Activated naive CD4-positive, alpha-beta T cell treated with anti-CD3 and anti-CD28 coated beads, Interleukin-2, amount 50 U/mL, for 72 hours (primary cell): ENCODE measurements around the gene FRYL. TPM values are rescaled to one million over a fixed set of nuclear protein-coding genes. Genes with fewer than 3 reads are reported as not detected.

ENCODE experiments used
- ATAC-seq, 2 donors: fragments of 150-1000 bp; cut with Tn5 transposase; 2 replicates each; pipeline ENCODE4 v1.10.0; 2021; ENCODE audit warnings: mild to moderate bottlenecking in 2 of 2, moderate library complexity in 2 of 2
- DNase-seq, 2 donors: peaks; one replicate each; pipeline ENCODE4 v3.0.0; 2021 to 2022; ENCODE audit warnings: low spot score in 2 of 2
- H3K27ac Mint-ChIP-seq, 2 donors: one replicate each; pipeline ENCODE4 v1.8.0; 2022; ENCODE audit warnings: mild to moderate bottlenecking in 2 of 2, mixed read lengths in 2 of 2
- H3K36me3 Mint-ChIP-seq, 2 donors: one replicate each; pipeline ENCODE4 v1.8.0; 2022; ENCODE audit warnings: mixed read lengths in 2 of 2
- H3K9me3 Mint-ChIP-seq, 2 donors: one replicate each; pipeline ENCODE4 v1.8.0; 2022; ENCODE audit warnings: mixed read lengths in 2 of 2
- total RNA-seq, 2 donors: library from RNA; stranded (reverse); gene quantifications; one replicate each; pipeline ENCODE4 v1.2.3, GENCODE V29; 2022

Gene FRYL
- total RNA-seq, 2 donors from 2014 or later, result 74.9 to 84.3 TPM

- no peak for DNase-seq
- H3K9me3 Mint-ChIP-seq, result no peaks in the 10 kb centered on the region
- peaks cover 6% of the 10 kb centered on the region in 2 donors for H3K36me3 Mint-ChIP-seq
- no peak overlapping the region for H3K27ac Mint-ChIP-seq
- ATAC-seq, result no peak
Measured at GRCh38 chr4:48543796-48544195, 236.3 kb downstream of the FRYL start.

GRCh38 chr4:48542888-48543287 lies 237.2 kb downstream of the FRYL start:
- Mint-ChIP-seq H3K27ac (peak overlapping the region in 1 of 2 donors; percentile 48), H3K9me3 (no peaks in the 10 kb centered on the region), H3K36me3 (peaks cover 6% of the 10 kb centered on the region in 2 donors)
- DNase-seq (no peak), ATAC-seq (no peak)

DNA sequence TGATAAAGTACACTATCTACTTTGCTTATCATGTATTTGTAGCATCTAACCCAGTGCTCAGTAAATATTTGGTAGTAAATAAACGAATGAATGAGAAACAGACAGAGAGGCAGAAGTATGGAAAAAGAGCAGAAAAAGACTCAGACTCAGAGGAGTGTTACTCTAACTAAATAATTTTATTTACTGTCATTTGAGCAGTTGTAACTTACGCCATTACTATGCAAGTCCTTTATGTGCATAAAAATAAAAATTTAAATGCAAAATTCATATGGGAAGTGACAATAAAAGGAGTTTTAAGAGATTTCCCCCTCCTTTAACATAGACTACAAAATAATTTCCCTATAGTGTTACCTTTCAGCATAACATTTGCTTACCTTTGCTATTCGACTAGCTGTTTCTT lies 240.5 kb downstream of the FRYL start:
- Mint-ChIP-seq H3K9me3 (no peaks in the 10 kb centered on the region), H3K27ac (no peak overlapping the region), H3K36me3 (peaks cover 6% of the 10 kb centered on the region in 2 donors)

GRCh38 chr4:48538358-48538757 lies 241.7 kb downstream of the FRYL start:
- no peak for DNase-seq
- Mint-ChIP-seq H3K27ac (no peak overlapping the region), H3K36me3 (peaks cover 6% of the 10 kb centered on the region in 2 donors), H3K9me3 (no peaks in the 10 kb centered on the region)
- no peak for ATAC-seq

More for the DNA sequence above, 240.5 kb downstream of the FRYL start:
- no peak for DNase-seq
- ATAC-seq, result no peak

DNA sequence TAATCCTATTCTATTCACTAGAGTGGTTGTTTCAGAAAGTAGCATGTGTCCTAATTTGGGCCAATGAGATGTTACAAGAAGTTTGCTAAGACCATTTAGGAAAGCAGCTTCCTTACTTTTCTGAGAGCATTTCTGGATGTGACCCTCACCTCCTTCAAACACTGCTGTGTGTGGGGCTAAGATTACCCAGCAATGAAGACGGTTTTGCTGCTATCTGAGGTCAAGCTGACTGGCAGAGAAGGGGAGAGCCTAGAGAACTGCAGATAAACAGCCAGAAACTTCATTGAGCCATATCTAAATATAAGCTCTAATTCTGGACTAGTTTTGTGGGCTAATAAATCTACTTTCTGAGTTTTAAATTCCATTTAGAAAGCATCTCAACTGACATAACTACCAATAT lies 253.7 kb downstream of the FRYL start:
- Mint-ChIP-seq H3K36me3 (peaks cover 9 to 22% of the 10 kb centered on the region in 2 donors), H3K9me3 (no peaks in the 10 kb centered on the region), H3K27ac (no peak overlapping the region)
- ATAC-seq (no peak), DNase-seq (no peak)

DNA sequence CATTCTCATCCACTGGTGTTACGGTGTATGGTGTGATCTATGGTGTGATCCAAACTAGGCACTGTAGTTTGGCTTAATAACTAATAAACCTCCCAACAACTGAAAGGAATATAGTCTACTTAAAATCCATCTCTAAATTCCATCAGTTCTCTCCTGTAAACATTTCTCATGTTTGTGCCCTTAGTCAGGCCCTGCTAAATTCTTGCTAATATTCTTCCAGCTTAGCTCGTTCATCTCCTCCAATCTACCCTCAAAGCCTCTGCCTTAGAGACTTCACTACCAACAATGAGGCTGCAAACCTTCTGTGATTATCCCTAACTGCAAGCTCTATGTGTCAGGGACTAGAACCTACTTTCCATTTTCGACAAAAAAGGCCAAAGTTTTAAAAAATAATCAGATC lies 261.9 kb downstream of the FRYL start:
- H3K9me3 Mint-ChIP-seq, result no peaks in the 10 kb centered on the region
- DNase-seq, result no peak
- ATAC-seq, result no peak
- H3K27ac Mint-ChIP-seq, result peak overlapping the region in 1 of 2 donors; percentile 52
- peaks cover 7 to 15% of the 10 kb centered on the region in 2 donors for H3K36me3 Mint-ChIP-seq

- H3K27ac Mint-ChIP-seq, result no peak overlapping the region
- ATAC-seq, result no peak
- DNase-seq, result no peak
- no peaks in the 10 kb centered on the region for H3K36me3 Mint-ChIP-seq
- H3K9me3 Mint-ChIP-seq, result no peaks in the 10 kb centered on the region
Measured at GRCh38 chr4:48509543-48509942, 270.5 kb downstream of the FRYL start.

DNA sequence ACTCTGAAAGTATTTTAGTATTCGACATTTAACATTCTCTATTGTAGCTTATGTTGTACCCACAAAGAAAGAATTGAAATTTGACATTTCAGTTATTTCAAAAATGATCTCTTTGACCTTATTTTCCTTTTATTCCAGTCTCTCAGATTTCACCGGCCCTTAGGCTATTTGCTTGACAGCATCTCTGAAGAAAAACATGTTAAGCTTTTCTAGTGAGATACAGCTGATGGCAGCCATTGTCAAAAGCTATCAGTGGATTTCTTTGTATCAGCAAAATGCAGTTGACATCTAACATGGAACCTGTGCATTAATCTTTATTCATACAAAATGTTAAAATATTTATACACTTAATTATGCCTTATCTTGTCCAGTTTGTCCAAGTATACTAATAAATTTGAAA lies 273.4 kb downstream of the FRYL start:
- ATAC-seq, result no peak
- no peak overlapping the region for H3K27ac Mint-ChIP-seq
- H3K9me3 Mint-ChIP-seq, result no peaks in the 10 kb centered on the region
- peaks cover 0 to 6% of the 10 kb centered on the region in 2 donors for H3K36me3 Mint-ChIP-seq
- DNase-seq, result no peak

DNA sequence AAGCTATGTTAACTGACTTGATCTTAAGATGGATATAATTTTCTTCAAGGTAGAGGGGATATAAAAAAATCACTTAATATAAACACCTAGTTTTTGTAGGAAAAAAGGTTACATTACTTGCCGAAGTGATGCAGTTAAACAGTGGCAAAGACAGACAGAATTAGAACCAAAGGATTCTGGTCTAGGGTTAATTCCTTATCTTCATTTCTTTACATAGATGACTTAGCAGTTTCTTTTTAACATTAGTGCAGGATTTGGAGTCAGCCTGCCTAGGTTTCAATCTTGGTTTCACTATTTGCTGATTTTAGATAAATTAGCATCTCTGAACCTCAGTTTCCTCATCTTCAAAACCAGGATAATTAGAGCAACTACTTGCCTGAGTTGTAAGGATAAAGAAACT lies 275.7 kb downstream of the FRYL start:
- DNase-seq, result no peak
- H3K9me3 Mint-ChIP-seq, result no peaks in the 10 kb centered on the region
- ATAC-seq, result no peak
- peaks cover 2 to 15% of the 10 kb centered on the region in 2 donors for H3K36me3 Mint-ChIP-seq
- H3K27ac Mint-ChIP-seq, result no peak overlapping the region

DNA sequence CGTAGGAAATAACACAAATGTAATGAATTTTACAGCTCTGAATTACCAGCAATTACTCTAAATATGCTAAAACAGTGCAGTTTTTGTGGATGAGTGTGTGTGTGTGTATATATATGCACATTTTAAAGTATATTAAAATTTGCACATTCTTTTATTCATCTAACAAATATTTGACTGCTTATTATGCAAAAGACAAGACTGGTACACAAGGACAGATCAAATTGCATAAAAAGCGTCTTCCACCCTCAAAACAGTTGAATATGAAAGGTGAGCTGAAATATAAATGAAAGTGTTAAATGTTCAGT lies 276.1 kb downstream of the FRYL start:
- H3K9me3 Mint-ChIP-seq, result no peaks in the 10 kb centered on the region
- ATAC-seq, result no peak

DNA sequence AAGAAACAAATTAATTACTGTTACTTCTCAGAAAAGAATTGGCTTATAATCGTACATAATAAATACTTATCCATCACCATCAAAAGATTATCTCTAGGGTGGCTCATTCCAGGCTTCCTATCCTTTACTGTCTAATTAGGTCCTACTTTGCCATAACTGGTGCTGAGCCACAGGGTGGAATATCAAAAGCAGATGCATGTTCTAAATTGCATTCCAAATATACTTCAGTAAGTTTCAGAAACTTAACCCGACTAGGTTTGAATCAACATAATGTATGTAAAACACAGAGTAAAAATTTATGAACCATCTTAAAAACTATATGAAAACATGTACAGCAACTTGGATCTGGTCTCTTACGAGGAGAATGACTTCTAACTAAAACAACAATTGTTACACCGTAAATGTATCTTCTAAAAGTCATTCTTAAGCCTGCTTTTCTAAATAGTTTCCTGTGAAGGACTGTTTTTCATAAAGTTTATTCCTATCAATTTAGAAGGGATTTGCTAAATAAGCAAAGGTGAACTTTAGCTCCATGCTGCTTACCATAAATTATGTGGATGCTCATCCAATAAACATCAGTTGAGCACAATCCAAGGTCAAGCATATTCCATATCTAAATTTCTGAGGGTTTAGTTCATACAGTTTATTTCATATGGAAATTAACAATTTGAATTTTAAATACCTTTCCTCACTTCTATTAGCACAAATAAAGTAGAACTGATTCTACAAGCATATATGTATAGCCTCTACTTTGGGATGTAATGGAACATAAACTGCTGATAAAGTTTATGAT lies 276.6 kb downstream of the FRYL start:
- ATAC-seq, result no peak
- Mint-ChIP-seq H3K36me3 (peaks cover 5 to 23% of the 10 kb centered on the region in 2 donors), H3K9me3 (no peaks in the 10 kb centered on the region), H3K27ac (no peak overlapping the region)
- no peak for DNase-seq

More for the DNA sequence above, 276.1 kb downstream of the FRYL start:
- peaks cover 5 to 19% of the 10 kb centered on the region in 2 donors for H3K36me3 Mint-ChIP-seq
- DNase-seq, result no peak
- no peak overlapping the region for H3K27ac Mint-ChIP-seq

GRCh38 chr4:48499551-48500066 lies 280.5 kb downstream of the FRYL start:
- Mint-ChIP-seq H3K36me3 (peaks cover 5 to 23% of the 10 kb centered on the region in 2 donors), H3K27ac (no peak overlapping the region), H3K9me3 (no peaks in the 10 kb centered on the region)
- ATAC-seq (peak; percentile 65 to 84), DNase-seq (no peak)

DNA sequence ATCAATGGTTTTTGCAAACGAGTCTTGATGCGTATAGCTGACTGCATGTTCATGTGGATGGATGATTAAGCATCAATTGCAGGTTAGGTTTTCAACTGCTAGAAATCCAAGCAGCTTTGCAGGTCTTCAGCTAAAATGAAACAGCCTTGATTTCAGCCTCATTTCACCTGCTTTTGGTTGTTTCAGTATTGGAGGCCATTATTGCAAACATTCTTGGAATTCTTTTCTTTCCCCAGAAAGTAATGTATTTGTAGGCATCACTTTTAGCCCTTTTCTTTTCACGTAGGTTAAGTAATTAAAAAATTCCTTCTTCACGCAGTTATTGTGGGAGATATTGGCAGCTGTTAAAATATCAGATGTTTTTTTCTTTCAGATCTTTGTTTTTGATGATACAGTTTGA lies 281.2 kb downstream of the FRYL start:
- Mint-ChIP-seq H3K27ac (no peak overlapping the region), H3K36me3 (peaks cover 5 to 23% of the 10 kb centered on the region in 2 donors), H3K9me3 (no peaks in the 10 kb centered on the region)
- ATAC-seq, result no peak
- no peak for DNase-seq

DNA sequence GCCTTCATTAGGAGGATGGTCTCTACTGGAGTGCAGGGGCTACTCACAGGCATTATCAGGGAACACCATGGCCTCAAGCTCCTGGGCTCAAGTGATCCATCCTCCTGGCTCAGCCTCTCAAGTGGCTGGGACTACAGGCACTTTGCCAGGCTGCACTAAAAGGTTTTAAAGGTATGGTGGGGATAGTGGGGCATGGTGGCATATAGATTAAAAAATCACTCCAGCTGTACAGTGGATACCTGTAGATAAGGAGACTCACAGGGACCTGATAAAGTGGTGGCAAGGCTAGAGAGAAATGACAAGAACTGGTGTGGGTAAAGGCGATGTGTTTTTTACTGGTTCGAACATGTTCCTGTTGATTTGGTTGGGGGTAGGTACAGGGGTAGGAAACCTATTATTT lies 284.1 kb downstream of the FRYL start:
- Mint-ChIP-seq H3K9me3 (no peaks in the 10 kb centered on the region), H3K27ac (peak overlapping the region in 1 of 2 donors; percentile 8), H3K36me3 (peaks cover 5 to 13% of the 10 kb centered on the region in 2 donors)
- ATAC-seq, result no peak
- DNase-seq, result no peak

DNA sequence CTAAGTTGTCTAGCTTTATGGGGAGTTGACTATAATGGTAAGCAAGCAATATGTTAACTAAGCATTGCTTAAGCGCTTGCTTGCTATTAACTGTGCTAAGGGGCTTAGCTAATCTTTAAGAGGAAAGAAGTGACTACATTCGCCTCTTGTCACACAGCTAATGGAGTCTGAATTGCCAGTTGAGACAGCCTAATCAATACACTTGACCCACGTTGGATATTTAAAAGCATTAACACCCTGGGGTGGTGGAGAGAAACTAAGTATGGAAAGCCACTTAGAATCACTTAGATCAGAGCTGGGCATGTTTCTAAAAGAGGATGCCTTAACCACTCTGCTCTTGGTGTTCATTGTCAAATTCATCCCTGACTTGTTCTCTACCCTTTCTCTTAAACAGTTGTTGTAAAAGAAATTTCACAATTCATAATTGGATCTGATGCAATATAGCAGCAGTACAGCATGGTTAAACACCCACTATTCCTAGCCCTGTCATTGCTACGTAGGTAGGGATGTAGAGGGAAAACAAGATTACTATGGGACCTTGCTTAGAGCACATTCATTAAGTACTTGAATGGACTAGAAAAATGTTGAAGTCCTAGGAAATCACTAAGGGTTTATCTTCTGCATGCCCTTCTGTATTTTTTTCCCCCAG lies 286.5 kb downstream of the FRYL start:
- DNase-seq (no peak), ATAC-seq (no peak)
- Mint-ChIP-seq H3K36me3 (no peaks in the 10 kb centered on the region), H3K27ac (no peak overlapping the region), H3K9me3 (no peaks in the 10 kb centered on the region)

GRCh38 chr4:48491514-48492176 lies 288.4 kb downstream of the FRYL start:
- ATAC-seq (no peak), DNase-seq (no peak)
- Mint-ChIP-seq H3K9me3 (no peaks in the 10 kb centered on the region), H3K36me3 (peaks cover 0 to 4% of the 10 kb centered on the region in 2 donors), H3K27ac (no peak overlapping the region)
